ENCODE data around the gene PCNT.

The PCNT gene

DNA sequence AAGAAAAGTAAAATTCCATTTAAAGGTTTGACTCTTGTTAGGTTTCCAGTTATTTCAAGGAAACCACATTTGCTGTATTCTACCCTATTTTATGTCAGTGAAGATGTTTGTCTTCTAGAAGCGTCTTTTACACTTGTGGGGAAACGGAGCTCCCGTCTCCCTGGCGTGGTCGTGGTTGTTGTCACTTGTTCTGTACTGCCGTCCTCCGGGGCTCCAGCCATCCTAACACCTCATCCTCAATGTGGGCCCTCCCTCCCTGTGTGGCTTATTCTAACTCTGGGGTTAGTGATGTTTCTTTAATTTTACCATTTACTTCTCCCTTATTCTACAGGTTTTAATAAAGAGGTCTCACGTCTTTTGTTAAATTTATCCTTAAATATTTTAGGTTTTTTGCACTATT lies 82.0 kb downstream of the PCNT start:
- no peak for TF ChIP-seq CTCF (IDR thresholded peaks at IDR 0.05; ENCODE audit: borderline replicate concordance, insufficient read depth, low read depth, low read length)
- H3K4me3 ChIP-seq (ENCODE audit: low read depth, low read length) = no peak overlapping the region

GRCh38 chr21:46409641-46410406 lies 85.9 kb downstream of the PCNT start:
- no peak for TF ChIP-seq CTCF (IDR thresholded peaks at IDR 0.05; ENCODE audit: borderline replicate concordance, insufficient read depth, low read depth, low read length)
- no peak overlapping the region for H3K4me3 ChIP-seq (ENCODE audit: low read depth, low read length)

DNA sequence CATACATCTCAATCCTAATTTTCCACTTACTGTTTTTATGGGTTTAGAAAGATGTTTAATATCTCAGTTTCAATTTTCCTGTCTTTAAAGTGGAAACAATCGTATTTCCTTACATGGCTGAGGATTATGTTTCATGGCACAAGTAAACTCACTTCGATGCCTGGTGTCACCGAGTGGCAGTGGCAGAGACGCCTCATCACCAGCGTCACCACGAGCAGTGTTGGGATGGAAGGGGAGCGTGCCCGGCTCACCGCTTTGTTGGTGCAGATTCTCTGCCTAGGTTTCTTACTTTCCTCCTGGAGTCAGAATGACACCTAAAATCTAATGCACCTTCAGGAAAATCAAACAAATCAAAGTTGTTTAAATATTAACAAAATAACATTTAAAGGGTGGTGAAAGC lies 86.6 kb downstream of the PCNT start:
- TF ChIP-seq CTCF (IDR thresholded peaks at IDR 0.05; ENCODE audit: borderline replicate concordance, insufficient read depth, low read depth, low read length) = no peak
- H3K4me3 ChIP-seq (ENCODE audit: low read depth, low read length) = no peak overlapping the region

- H3K4me3 ChIP-seq (ENCODE audit: low read depth, low read length) = no peak overlapping the region
- TF ChIP-seq CTCF (IDR thresholded peaks at IDR 0.05; ENCODE audit: borderline replicate concordance, insufficient read depth, low read depth, low read length) = no peak
Observed at GRCh38 chr21:46411236-46411635, 87.3 kb downstream of the PCNT start.

- no peak for TF ChIP-seq CTCF (IDR thresholded peaks at IDR 0.05; ENCODE audit: borderline replicate concordance, insufficient read depth, low read depth, low read length)
- H3K4me3 ChIP-seq (ENCODE audit: low read depth, low read length) = no peak overlapping the region
Observed at GRCh38 chr21:46411691-46412090, 87.7 kb downstream of the PCNT start.

DNA sequence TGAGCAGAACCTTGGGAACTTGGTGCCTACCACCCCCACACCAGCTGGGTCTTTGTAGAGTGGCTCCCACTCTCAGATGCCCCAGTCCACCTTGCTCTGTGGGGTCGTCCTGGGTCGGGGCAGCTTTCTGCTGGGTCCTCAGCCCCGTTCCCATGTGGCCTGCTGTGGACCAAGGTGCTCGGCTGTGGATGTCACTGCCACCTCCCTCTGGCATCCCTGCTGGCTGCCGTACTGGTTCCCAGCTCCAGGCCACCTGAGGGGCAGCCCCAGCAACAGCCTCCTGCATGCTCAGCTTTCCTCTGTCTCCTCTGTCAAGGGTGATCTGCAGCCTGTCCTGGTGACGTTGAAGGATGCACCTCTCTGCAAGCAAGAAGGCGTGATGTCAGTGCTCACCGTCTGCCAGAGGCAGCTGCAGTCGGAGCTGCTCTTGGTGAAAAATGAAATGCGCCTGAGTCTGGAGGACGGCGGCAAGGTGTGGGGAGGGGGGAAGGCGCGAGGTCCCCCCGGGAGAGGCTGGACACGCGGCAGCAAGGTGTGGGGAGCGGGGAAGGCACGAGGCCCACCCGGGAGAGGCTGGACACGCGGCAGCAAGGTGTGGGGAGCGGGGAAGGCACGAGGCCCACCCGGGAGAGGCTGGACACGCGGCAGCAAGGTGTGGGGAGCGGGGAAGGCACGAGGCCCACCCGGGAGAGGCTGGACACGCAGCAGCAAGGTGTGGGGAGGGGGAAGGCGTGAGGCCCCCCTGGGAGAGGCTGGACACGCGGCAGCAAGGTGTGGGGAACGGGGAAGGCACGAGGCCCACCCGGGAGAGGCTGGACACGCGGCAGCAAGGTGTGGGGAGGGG lies 88.8 kb downstream of the PCNT start:
- no peak for TF ChIP-seq CTCF (IDR thresholded peaks at IDR 0.05; ENCODE audit: borderline replicate concordance, insufficient read depth, low read depth, low read length)
- H3K4me3 ChIP-seq (ENCODE audit: low read depth, low read length) = no peak overlapping the region

DNA sequence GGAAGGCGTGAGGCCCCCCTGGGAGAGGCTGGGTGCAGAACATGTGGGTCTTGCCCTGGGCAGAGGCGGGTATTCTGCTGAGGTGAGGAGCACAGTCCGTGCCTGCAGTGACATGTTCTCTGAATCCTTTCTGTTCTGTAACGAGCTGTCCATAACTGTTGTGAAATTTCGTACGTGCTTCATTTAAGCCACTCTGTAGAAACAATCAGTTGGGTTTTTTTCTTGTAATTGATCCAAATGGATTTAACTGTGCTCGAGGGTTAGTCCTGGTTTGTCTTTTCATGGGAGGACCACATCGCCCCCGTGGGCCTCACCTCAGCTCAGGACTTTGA lies 89.4 kb downstream of the PCNT start:
- TF ChIP-seq CTCF (IDR thresholded peaks at IDR 0.05; ENCODE audit: borderline replicate concordance, insufficient read depth, low read depth, low read length) = no peak
- no peak overlapping the region for H3K4me3 ChIP-seq (ENCODE audit: low read depth, low read length)

All from GM12875 (cell line).